ENCODE results near the gene ZSCAN26.
"Not testable (repeated sequence)": the region's sequence is repeated elsewhere in the genome, so short reads cannot be mapped to it uniquely, and the experiment has no call there.

The ZSCAN26 gene

DNA sequence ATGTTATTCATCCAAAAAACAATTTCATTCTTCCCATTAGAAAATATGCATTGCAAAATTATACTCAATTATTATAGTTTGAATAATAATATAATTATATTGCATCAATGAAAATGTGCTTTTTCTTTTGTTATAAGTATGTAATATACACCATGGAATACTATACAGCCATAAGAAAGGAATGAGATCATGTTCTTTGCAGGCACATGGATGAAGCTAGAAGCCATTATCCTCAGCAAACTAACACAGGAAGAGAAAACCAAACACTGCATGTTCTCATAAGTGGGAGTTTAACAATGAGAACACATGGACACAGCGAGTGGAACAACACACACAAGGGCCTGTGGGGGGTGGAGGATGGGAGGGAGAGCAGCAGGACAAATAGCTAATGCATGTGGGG, 9.9 kb upstream of the ZSCAN26 start:
- DNase-seq (ENCODE audit: low read depth) = no peak

DNA sequence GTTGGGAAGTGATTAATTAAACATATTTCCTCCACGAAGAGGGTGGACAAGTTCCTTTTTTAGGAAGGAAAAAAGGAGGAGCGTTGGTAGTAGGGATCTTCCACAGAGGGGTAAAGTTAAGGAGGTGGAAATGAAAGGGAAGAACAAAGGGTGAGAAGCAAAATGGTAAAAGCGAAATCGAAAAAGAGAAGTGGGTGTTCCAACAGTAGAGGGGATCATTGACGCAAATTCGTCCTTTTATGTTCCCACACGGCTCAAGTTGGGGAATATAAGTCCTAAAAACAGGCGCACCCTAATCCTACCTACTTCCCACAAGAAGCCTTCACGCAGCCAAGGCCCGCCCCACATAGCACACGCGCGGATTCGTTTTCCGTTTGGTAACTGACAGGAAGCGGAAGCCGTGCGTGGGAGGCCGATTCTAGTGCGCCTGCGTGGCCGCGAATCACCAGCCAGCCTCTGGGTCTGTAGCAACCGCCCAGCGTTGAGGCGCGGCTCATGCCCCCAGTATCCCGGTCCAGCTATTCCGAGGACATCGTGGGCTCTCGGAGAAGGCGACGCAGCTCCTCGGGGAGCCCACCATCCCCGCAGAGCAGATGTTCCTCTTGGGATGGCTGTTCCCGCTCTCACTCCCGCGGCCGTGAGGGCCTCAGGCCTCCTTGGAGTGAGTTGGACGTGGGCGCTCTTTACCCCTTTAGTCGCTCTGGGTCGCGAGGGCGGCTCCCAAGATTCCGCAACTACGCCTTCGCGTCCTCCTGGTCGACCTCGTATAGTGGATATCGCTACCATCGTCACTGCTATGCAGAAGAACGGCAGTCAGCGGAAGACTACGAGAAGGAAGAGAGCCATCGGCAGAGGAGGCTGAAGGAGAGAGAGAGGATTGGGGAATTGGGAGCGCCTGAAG, 7.8 kb upstream of the ZSCAN26 start, which contains the start of gene NKAPL:
Gene NKAPL, plus strand, starts transcription at position 421 of the 901 bp plus-strand sequence. Its CDS starts 75 bp downstream, at position 496.
- peak; percentile 46 for DNase-seq (ENCODE audit: low read depth)

DNA sequence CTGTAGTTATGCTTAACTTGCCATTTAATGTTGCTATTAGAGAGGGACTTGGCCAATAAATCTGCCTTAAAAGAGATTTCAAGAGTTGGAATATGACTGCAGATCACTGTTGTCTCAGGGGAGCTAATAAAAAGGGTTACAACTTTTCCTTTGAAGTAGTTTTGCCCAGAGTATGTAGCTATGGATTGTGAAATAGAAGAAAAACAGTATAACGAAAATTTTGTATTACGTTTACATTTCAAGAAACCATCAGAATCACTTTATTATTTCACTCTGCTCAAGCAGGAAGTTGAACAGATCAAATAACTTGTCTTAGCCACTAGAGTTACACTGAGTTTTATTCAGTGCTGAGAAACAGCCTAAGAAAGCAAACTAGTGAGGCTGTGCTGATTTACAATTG, 3.0 kb upstream of the ZSCAN26 start:
- no peak for DNase-seq (ENCODE audit: low read depth)

DNA sequence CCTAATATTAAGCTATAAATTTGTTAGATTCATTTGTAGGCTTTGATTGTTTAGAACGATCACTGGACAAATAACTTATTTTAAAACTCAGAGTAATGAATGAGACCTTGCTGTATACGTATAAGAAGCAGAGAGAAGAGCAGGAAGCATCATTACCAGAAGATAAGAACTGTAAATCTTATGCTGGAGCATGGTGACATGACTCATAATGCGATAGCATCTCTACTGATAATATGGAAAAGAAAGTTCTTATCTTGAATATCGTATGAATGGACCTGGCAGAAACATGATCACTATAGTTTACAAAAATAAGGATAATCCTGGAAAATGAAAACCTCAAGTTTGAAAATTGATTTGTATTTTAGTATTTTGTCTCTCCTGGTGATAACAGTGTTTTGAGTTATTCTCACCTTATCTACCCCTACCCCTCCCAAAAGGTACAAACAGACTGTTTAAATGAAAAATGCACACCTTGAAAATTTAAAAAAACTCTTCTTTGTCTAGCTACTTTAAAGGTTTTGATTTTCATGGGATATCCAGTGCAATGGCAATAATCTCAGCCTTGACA, 2.0 kb upstream of the ZSCAN26 start:
- no peak for DNase-seq (ENCODE audit: low read depth)

DNA sequence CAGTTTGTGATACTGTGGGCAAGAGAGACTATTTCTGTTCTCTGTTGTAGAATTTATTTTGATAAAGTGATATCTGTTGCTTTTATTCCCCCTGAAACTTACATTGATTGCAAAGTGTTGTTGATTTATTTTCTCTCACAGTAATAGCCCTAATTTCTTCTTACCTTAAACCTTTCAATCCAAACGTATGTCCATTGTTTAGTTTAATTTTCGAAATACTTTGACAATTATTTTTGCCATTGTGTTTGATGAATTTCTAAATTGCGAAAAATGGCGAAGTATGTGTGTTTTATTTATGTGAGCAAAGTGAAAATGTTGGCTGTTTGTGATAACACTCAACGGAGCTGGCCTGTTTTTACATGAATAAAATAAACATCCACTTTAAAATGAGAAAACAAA, 381 bp upstream of the ZSCAN26 start:
- no peak for DNase-seq (ENCODE audit: low read depth)

DNA sequence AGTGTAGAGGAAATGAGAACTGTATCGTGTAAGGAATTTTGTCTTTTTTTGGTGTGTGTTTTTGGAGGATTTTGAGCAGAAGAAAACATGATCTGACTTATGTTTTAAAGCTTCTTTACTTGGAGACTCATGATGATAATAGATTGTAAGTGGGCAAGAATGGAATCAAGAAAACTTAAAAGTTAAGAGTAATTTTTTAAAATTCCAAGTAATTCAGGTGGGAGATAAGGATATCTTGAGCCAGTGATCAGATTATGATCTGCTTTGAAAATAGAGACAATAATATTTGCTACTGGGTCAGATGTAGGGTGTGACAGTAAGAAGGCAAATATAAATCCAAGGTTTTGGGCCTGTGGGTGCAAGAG, 734 bp downstream of the ZSCAN26 start:
- no peak for DNase-seq (ENCODE audit: low read depth)

DNA sequence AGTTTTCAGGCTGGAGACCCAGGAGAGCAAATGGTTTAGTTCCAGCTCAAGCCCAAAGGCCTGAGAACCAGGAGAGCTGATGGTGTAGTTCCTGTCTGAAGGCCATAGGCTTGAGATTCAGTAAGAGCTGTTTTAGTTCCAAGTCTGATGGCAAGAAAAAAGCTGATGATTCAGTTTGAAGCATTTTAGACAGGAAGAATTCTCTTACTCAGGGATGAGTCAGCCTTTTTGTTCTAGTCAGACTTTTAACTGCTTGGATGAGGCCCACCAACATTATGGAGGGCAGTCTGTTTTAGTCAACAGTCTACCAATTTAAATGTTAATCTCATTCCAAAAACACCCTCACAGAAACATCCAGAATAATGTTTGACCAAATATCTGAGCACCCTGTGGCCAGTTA, 2.5 kb downstream of the ZSCAN26 start:
- no peak for DNase-seq (ENCODE audit: low read depth)

DNA sequence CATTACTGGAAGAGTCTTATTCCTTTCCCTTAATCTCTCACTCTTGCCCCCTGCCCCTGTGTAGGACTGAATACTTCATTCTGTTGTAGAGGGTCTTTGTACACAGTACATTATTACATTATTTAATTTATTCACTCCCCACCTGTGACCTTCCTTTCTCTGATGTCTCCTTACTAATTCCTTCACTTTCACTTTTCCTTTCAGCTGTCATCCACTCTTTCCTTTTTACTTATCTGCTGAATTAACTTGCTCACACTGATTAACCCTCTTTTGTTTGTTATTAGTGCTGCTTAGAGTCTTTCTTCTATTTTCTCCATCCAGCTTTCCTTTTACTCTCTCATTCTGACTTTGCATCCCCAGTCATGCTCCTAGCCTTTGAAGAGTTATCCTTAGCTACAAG, 7.9 kb downstream of the ZSCAN26 start:
- no peak for DNase-seq (ENCODE audit: low read depth)

DNA sequence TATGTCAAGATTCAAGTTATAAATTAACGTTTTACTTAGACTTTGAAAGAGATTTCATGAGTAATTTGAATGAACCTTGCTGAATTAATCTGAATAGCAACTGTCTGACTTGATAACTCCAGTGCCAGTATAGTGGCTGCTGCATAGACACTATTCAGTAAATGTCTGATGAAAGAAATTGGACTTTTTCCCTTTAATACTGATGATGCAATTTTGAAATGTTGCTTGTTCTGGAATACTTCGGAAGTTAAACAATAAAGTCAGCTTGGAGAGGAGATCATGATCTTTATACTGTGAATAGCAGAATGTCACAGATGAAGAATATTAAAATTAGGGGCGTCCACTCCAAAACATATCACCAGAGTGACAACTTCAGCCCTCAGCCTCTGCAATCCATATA, 10.8 kb downstream of the ZSCAN26 start:
- no peak for DNase-seq (ENCODE audit: low read depth)

DNA sequence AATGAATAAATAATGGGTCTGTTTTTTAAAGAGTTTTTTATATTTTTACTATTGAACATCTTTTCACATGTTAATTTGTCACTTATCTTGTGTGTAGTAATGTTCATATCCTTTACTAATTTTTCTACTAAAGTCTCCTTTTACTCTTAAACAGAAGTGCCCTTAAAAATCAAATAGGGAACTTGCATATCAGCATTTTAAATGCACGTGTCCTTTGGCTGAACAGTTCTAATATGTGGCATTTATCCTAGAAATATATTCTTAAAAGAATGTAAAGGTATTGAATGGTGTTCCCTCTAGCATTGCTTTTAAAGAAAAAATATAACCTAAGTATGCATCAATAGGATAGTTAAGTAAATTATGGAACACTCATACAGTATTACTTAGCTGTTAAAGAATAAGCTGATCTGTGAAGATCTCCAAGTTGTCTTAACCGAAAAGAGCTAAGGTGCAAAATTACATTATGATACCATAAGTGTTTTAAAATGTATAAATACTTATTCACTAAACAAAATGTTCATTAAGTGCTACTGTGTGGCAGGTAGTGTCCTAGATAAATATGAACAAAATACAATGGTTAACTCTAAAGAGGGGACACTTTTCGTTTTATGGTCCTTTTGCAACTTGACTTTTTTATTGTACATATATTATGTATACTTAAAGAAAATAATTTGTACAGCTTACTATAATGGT, 13.8 kb downstream of the ZSCAN26 start:
- no peak for DNase-seq (ENCODE audit: low read depth)

DNA sequence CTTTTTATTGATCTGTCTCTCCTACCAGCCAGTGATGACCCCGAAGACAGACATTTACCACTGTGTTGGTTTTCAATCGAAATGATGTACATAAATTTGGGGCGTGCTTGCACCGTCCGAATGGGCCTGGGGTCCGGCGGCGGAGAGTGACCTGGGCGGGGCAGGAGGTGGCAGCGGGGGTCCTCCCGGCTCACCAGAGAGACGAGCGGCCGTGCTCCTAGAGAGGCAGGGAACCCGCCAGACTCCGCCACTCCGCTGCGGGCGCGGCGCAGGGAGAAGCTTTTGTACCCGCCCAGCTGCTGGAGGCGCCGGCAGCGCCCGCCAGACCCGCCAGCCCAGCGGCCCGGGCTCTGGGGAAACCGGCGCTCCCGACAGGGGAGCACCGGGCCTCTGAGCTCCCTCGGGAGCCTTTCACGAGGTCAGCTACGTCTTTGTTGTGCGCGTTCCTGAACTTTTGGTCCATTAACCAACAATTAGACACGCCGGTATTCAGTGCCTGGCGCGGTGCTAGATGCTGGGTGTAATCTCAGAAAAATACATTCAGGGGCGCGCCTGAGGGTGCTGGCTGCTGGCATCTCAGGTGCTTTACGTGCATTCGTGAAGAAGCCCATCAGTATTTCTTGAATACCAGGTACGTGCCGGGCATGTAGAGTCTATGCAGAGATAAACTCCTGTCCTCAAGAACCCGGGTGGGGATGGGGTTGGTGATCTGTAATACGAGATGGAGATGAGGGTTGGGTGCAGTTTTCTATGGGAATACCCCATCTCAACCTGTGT, 14.5 kb downstream of the ZSCAN26 start, which contains the start of gene PGBD1:
Gene PGBD1, plus strand, starts transcription at position 285 of the 777 bp plus-strand sequence. CDS start 2,242 bp downstream, outside the sequence.
- peak; percentile 20 for DNase-seq (ENCODE audit: low read depth)

DNA sequence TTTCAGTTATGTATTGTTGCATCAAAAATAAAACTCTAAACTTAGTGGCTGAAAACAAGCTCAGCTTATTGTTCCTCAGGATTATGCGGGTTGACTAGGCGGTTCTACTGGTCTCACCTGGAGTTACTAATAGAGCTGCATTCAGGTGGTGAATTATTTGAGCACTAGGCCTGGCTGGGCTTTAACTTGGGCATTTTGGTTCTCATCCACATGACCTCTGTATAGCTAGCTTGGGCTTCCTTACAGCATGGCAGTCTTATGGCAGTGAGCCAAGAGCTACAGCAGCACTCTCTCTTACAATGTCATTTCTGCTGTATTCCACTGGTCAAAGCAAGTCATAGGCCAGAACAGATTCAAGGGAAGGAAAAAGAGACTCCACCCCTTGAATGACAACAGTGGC, 16.0 kb downstream of the ZSCAN26 start:
- DNase-seq (ENCODE audit: low read depth) = no peak

DNA sequence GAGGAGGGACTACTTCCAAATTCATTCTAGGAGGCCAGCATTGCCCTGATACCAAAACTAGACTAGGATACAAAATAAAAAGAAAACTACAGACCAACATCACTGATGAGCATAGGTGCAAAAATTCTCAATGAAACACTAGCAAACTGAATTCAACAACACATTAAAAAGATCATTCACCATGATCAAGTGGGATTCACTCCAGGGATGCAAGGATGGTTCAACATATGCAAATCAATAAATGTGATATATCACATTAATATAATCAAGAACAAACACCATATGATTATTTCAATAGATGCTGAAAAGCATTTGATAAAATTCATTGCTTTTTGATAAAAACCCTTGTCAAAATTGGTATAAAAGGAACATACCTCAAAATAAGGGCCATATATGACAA, 24.6 kb downstream of the ZSCAN26 start:
- no peak for DNase-seq (ENCODE audit: low read depth)

DNA sequence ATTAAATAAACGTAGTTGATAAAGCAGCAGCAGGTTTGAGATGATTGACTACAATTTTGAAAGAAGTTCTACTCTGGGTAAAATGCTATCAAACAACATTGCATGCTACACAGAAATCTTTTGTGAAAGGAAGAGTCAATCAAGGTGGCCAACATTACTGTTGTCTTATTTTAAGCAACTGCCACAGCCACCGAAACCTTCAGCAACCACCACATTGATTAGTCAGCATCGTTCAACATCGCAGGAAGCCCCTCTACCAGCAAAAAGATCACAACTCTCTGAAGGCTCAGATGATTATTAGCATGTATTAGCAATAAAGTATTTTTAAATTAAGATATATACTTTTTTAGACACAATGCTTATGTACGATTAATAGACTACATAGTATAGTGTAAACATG, 28.4 kb downstream of the ZSCAN26 start:
- DNase-seq (ENCODE audit: low read depth) = no peak

DNA sequence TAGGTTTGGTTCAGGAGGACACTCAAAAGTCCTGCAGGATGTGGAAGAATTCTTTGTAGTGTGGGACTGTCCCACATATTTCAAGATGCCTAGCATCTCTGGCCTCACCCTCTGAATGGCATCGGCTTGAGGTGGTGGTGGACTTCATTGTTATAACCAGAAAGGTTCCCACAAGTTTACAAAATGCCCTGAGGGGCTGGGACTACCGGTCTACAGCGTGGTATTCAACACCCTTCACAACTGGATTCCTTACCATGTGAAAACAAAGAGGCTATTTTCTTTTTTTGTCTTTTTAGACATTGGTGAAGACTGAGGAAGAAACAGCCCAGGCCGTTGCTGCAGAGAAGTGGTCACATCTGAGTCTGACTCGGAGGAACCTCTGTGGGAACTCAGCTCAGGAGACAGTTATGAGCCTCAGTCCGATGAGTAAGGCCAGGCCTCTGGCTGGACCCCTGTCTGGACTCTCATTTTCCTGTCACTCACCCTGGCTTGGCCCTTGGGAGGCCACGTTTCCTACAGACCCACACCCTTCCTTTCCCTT, 29.6 kb downstream of the ZSCAN26 start:
- no peak for DNase-seq (ENCODE audit: low read depth)

DNA sequence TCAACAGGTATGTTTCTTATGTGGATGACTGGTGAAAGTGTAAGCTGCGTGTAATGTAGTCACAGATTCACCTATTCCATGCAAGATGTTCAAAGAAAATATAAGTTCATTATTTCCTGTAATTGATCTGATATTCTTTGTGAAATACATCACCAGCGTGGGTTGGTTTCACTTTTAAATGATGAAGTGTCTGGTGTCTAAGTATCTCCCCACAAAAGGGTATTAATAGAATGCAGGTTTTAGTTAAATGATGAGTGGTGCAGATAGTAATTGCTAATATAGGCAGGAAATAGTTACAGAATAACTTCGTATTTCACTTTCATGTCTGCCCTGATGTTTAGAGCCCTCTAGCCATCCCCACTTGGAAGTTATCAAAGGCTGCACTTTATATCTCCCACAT, 36.6 kb downstream of the ZSCAN26 start:
- no peak for DNase-seq (ENCODE audit: low read depth)

DNA sequence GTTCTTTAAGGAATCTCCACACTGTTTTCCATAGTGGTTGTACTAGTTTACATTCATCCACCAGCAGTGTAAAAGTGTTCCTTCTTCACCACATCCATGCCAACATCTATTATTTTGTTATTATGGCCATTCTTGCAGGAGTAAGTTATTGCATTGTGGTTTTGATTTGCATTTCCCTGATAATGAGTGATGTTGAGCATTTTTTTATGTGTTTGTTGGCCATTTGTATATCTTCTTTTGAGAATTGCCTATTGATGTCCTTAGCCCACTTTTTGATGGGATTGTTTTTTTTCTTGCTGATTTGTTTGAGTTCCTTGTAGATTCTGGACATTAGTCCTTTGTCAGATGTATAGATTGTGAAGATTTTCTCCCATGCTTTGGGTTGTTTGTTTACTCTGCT, 39.4 kb downstream of the ZSCAN26 start:
- DNase-seq (ENCODE audit: low read depth) = not testable (repeated sequence)

DNA sequence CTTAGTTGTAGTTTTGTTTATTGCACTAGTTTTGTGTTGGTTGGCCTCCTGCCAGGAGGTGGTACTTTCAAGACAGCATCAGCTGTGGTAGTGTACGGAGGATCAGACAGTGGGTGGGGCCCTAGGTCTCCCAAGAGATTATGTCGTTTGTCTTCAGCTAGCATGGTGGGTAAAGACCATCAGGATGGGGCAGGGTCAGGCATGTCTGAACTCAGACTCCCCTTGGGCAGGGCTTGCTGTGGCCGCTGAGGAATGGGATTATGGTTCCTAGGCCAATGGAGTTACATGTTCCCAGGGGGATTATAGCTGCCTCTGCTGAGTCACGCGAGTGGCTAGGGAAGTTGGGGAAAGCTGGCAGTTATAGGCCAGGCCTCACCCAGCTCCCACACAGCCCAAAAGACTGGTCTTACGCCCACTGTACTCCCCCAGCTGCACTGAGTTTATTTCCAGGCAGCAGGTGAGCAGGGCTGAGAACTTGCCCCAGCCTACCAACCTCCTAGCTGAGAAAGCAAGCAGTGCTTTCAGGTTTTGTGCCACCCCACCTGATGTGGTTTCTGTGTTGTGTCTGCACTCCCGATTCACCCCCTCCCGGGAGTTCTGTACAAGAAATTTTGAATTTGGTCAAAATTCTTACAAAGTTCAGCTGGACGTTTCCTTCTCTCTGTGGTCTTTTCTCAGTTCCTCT, 44.3 kb downstream of the ZSCAN26 start:
- DNase-seq (ENCODE audit: low read depth) = no peak

DNA sequence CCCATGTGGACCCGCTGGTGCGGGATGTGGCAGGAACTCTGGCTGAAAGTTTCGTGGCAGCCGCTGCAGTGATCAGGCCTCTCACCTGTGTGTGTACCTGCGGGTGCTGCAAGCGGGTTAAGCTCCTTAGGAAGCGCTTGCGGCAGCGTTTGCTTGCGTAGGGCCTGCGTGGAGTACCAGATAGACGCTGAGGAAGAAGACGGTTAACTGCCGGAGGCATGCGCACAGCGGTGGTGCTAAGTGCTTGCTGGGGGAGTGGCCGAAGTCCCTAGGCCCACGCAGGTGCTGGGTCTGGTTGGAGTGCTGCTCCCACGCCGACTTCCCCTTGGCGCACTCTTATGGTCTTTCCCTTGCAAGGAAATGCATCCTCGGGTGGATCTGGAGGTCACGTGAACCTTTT, 46.0 kb downstream of the ZSCAN26 start:
- no peak for DNase-seq (ENCODE audit: low read depth)

DNA sequence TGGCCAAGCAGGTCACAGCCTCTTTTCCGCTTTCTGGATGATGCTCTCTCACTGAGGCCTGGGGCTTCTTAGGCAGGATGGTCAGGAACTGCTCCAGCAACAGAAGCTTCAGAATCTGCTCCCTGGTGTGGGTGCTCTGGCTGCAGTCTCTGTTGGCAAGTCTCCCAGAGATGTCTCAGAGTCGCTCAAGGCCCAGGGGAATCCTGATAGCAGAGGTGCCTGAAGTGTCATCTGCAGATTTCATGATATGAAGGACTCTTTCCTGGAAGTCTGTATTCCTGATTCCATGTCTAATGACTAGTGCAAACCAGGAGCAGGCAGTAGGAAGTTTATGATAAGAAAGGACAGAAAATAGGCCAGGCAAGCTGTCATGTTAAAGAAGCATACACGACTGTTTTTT, 48.7 kb downstream of the ZSCAN26 start:
- DNase-seq (ENCODE audit: low read depth) = no peak

DNA sequence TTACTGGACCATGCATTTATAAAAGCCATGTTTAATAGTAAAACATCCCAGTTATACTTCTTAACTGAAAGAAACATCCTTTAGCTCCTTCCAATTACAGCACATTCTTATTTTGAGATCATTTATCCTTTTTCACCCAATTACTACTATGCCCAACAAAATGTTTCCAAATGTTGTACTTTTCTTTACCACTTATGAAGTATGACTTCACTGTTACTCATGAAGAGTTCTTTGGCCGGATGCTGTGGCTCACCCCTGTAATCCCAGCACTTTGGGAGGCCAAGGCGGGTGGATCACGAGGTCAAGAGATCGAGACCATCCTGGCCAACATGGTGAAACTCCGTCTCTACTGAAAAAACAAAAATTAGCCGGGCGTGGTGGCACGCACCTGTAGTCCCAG, 50.9 kb downstream of the ZSCAN26 start:
- not testable (repeated sequence) for DNase-seq (ENCODE audit: low read depth)
